Upper lobe of left lung (tissue), 4 donors: ENCODE measurements around the gene NECAP2.
"Not testable (repeated sequence)": the region's sequence is repeated elsewhere in the genome, so short reads cannot be mapped to it uniquely, and the experiment has no call there.

Experiments used
- CTCF ChIP-seq, 6 experiments: fragments of 450-650 bp in 4 of 6; fragments of 200-600 bp in 2 of 6; sonication (generic) in 2 of 6; IDR thresholded peaks; one replicate each; pipeline ENCODE4 v1.5.1; 2016 to 2019; ENCODE audit warnings: antibody characterized with exemption in 6 of 6
- POLR2A ChIP-seq, 4 donors: fragments of 450-650 bp; IDR thresholded peaks; one replicate each; pipeline ENCODE4 v1.5.1; 2016 to 2017; ENCODE audit warnings: antibody characterized with exemption in 4 of 4, mild to moderate bottlenecking in 2 of 4
- POLR2AphosphoS5 ChIP-seq, 2 donors: sonication (generic); formaldehyde crosslinking; IDR thresholded peaks; one replicate each; pipeline ENCODE4 v1.5.1; 2017; ENCODE audit warnings: antibody characterized with exemption in 2 of 2

GRCh38 chr1:16500466-16500865 lies 59.9 kb downstream of the NECAP2 start:
- TF ChIP-seq CTCF, POLR2A, POLR2AphosphoS5 (IDR thresholded peaks at IDR 0.05): not testable (repeated sequence)
